IPS-NIHi7 (cell line): ENCODE measurements around the gene MOCS1.

Source experiments
- DNase-seq: peaks from one replicate; pipeline ENCODE4 v3.0.0; 2012; ENCODE audit warnings: mixed read lengths; ENCODE audit errors: extremely low spot score

Gene MOCS1

DNA sequence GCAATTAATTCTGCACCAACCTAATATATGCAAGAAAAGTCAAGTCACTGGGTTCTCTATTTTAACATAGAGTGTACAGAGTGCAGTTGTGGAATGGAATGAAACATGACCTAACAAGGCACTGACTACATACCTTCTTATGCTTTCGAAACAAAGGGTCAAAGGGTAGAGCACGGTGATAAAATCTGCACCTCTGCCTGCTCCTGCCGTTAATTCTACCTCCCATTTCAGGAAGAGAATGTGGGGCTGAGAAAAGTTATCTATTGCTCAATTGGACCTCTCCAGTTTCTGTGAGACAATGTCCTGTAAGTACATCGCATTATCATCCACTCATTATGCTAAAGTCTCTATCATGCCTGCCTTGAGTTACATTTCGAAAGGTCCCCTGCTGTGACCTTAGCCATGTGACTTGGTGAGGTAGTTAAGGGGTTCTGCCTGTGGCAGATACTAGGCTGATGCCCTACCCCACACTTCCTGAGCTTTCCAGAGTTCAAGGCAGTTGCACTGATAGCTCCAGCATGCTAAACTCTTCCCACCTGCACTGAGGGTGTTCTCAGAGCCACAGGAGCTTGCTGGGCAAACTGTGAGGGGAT, 14.0 kb upstream of the MOCS1 start:
- DNase-seq, result no peak

DNA sequence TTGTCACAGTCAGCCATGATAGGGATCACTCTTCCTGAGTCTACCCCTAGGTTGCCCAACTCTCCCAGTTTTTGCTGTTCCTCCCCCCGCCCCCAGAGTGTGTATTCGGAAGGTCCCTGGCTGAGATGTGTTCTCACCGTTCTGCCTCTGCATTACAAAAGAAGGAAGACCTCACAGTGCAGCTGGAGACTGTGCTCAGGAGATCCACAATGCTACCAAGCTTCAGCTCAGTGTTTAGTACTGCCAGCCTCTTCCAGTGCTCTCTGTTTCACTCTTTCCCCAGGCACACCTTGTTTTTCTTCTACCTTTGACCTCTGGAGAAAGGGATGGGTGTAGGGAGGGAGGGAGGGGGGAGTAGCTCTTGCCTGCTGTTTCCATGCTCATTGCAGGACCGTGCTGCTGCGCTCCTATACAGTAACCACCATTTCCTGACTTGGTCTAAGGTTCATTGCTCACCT, 13.4 kb upstream of the MOCS1 start:
- DNase-seq, result peak; percentile 49

DNA sequence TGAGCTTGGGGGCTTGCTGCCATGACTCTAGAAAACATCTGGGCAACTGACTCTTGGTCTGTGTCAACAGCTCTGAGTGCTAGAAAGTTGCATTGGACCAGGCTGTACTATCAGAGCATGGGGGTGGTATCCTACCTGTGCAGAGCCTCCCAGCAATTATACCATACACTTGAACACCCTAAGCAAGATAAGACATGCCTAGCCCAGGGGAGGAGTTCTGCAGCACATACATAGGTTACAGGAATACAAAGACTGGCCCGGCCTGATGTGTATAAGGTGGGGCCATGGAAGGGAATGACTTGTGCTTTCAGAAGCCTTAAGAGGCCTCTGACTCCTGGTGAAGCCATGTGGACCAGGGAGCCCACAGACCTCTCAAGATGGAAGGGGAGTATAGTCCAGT, 11.4 kb upstream of the MOCS1 start:
- DNase-seq, result no peak

DNA sequence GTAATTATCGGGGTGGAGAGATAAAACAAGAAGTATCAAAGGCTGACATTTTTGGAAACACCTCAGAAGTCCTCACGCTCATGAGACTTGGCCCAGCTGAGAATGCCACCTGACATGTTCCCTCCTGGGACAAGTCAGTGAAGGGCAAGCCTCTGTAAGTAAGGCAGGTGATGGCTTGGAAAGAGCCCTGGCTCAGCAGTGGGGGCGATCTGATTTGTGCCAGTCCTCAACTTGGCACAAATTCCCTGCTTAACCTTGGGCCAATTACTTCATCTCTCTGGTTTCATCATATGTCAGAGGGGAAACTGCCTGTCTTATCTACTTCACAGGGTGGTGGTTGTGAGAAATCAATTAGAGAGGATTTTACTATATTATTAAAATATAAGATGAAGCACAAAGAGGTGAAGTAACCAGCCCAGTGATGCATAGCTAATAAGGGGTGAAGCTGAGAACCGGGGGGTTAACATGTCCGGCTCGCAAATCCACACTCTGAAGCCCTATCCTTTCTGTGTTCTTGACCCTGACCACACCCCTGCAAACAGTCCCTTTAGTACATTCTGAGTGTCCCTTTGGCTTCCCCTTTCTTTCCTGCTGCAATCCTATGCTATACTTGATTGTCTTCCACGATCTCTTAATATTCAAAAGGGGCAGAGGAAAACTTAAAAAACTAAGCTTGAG, 8.8 kb upstream of the MOCS1 start:
- DNase-seq, result no peak

- DNase-seq, result no peak
Measured at GRCh38 chr6:39941820-39942219, 7.6 kb upstream of the MOCS1 start.

DNA sequence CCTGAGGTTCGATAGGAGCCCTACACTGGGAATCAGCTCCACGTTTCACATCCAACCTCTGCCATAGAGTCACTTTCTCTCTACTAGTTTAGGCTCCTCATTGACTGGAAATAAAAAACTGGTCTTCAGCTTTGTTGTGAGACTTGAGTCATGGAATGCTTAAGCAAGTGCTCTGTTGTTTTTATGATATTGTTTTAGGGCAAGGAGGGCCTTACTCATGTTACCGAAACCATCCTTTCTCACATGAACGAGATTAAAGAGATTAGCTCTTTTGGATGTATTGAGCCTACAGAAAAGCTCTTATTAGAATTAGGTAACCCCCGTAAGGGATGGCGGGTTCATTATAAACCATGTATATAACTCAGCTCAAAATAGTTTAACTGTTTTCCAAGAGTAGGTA, 6.9 kb upstream of the MOCS1 start:
- no peak for DNase-seq

DNA sequence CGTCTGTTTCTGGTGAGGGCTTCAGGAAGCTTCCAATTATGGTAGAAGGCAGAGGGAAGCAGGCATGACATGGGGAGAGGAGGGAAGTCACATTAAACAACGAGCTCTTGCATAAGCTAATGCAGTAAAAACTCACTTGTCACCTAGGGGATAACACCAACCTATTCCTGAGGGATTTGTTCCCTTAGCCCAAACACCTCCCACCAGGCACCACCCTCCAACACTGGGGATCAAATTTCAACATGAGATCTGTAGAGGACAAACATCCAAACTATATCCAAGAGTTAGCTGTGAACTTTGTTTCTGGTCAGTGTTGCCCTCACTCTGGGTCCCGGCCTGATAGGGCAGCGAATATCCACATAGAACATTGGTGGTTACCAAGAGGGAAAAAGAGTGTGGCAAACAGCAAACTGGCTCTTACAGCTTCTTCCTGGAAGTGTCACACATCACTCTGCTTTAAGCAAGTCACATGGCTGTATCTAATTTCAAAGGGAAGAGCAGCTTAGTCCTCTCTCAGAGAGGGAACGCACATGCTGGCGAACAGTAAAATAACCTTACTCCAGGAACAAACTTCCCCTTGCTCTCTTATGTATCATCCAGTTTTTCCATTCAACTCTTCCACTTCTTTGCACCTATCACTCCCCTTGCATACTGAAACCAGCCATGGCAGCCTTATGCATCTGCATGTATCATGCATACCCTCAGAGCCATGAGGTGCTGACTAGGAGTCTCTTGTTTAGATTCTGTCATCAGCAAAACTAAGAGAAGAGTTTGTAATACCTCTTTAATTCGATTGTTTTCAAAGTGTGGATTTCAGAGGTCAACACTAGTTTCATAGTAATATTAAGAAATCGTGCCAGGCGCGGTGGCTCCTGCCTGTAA, 4.8 kb upstream of the MOCS1 start:
- DNase-seq, result no peak

- DNase-seq, result no peak
Measured at GRCh38 chr6:39937686-39938333, 3.5 kb upstream of the MOCS1 start.

DNA sequence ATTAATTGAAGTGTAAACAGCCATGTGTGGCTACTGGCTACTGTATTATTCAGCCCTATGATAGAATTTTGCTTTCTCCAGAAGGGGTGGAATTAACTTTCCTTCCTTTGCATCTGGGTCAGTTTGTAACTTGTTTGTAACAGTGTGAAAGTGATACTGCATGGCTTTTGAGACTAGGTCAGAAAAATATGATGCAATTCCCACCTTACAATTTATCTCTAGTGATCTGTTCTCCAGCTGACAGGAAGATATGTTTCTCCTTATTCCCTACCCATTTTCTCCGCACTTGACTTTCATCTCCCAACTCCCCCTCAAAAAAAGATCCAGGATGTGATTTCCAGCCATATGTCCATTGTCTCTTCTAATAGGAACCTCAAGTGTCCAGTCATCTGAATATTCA, 2.6 kb upstream of the MOCS1 start:
- no peak for DNase-seq

- DNase-seq, result no peak
Measured at GRCh38 chr6:39935241-39935640, 979 bp upstream of the MOCS1 start.

DNA sequence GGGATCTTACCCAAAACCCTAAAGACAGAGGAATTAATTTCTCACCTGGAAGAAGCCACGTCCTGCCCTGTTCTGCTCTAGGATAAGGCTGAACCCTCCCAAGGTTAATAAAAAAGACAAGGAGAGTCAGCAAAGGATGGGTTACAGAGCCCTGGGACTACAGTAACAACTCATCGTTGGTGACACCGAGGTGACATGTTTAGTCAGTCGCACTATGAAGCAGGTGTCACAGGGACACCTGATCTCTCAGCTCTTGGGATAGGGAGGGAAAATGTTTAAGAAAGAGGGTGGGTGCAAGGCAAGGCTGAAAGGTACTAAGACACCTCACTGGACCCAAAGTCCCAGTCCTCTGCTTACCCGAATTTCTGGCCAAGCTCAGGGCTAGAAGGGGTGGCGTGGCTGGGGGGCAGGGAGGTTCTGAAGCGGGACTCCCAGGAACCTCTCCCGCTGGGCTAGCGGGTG, 562 bp downstream of the MOCS1 start:
- DNase-seq, result no peak

GRCh38 chr6:39932386-39932910, 1.8 kb downstream of the MOCS1 start:
- no peak for DNase-seq

DNA sequence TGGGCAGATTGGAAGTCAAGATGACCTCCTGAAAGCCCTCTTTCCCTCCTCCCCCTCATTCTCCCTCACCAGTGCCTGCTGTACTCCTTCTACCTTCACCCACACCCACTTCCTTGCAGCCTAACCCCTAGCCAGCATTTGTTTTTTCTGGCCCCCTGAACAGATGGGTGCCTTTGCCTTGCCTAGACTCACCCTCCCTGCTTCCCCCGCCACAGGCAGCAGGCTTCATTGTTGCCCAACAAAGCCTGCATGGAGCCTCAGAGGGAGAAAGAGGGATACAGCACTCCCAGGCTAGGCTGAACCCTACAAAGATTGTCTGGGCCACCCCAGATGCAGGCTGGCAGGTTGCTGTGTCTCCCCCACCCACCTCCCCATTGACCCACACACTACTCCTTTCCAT, 2.7 kb downstream of the MOCS1 start:
- DNase-seq, result no peak

- DNase-seq, result no peak
Measured at GRCh38 chr6:39930540-39930939, 3.7 kb downstream of the MOCS1 start.

DNA sequence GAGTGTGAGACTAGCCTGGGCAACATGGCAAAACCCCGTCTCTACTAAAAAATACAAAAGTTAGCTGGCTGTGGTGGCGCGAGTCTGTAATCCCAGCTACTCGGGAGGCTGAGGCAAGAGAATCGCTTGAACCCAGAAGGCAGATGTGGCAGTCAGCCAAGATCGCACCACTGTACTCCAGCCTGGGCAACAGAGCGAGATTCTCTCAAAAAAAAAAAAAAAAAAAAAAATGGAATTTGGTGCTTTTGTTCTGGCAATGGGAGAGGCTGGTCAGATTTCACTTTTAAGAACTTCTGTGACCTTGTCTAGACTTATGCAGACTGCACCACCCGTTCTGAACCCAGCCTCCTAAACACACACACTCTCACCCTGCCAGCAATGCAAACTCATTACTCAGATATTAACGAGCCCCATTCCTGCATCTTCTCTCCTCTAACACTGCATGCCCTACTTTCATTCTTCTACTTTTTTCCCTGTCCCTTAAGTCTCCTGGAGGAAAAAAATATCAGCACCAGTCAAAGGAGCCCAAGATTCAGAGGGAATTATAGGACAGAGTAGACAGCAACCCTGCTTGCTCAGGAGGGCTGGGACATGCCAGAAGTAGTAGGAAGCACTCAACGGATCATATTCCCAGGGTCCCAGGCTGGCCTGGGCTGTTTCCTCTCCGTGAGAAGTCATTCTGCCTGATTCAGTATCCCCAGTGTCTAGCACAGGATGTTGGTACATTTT, 4.4 kb downstream of the MOCS1 start:
- no peak for DNase-seq

DNA sequence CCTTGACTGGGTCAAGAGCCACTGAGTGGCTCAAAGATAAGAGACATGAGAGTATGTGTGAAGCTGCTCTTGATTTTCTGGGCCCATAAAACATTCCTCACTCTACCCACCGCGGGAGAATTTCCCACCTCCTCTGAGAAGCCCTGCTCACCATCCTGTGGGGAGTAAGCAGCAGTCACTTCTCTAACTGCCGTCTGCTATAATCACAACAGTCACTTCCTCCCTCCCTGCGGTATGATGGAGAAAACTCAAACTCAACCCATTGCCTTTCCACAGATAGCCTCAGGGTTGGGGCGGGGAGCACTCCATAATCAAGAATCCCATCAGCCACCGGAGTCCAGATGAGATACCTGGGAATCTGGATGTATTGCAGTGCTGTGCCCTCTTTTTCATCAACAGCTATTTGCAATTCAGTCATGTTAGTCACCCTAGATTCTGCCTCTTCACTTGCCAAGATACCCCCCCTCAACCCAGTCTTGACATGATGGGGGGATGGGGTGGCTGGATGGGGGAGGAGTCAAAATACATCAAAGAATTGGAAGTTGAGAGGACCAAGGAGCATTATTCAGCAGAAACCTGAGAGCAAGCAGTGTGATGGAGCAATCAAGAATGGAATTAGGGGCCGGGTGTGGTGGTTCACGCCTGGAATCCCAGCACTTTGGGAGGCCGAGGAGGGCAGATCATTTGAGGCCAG, 5.1 kb downstream of the MOCS1 start:
- DNase-seq, result no peak

DNA sequence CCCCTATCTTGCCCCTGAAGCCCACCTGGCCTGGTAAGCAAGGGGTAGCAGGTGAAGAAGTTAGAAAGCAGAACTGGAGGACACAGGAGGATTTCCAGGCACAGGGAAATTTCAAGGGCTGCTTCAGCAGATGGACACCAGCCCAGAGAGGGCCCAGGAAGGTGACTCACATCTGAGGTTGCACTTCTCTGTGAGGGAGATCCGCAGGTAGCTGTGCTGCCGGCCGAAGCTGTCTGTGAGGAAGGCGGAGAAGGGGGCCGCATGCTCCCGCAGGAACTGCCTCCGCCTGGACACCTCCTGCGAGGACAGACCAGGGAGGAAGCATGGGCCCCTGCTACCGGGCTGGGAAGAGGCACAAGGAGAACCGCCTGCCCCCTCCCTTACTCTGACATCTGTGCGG, 7.1 kb downstream of the MOCS1 start:
- no peak for DNase-seq

GRCh38 chr6:39926668-39927067, 7.6 kb downstream of the MOCS1 start:
- no peak for DNase-seq

DNA sequence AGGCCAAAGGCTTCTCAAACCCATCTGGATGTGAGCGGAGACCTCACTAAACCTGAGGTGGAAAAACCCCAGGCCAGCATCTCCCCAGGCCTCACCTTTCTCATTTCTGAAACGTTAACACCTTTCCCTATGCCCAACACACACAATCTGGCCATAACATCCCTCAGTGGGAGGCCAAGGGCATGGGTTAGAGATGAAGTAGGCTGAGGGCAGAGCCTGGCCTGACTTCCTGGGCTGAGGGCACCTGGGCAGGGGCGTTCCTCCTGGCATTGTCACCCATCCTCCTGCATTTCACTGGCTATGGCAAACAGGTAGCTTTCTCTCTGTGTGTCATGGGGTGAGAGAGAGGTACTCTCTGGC, 8.4 kb downstream of the MOCS1 start:
- no peak for DNase-seq

DNA sequence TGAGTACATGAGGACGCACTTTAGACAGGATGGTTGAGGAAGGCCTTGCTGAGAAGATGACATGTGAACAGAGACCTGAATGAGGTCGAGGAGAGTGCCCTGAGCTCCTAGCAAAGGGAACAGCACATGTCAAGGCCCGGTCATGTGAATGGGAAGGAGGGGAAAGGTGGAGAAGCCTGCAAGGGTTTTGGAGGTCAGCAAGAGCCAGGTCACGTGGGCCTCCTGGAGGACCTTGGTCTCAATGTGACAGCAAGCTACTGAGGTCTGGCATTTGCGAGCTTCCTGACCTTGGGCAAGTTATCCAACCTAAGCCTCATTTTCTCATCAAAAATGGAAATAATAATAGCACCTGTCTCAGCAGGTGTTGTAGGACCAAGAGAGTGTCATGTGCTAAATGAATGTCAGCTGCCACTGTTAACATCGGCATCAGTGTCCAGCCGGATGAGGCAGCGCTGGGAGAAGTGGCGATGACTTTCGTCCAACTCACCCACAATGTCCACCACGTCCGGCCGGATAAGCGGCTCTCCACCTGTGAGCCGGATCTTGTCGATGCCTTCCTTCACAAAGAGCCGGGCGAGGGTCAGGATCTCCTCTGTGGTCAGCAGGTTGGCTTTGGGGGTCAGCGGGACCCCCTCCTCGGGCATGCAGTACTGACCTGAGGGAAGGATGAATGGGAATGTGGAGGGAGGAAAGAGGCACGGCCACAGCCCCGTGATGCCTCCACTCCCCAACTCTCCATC, 8.9 kb downstream of the MOCS1 start:
- DNase-seq, result no peak
